Measurements from ENCODE around the gene CCDC197.

Gene CCDC197

DNA sequence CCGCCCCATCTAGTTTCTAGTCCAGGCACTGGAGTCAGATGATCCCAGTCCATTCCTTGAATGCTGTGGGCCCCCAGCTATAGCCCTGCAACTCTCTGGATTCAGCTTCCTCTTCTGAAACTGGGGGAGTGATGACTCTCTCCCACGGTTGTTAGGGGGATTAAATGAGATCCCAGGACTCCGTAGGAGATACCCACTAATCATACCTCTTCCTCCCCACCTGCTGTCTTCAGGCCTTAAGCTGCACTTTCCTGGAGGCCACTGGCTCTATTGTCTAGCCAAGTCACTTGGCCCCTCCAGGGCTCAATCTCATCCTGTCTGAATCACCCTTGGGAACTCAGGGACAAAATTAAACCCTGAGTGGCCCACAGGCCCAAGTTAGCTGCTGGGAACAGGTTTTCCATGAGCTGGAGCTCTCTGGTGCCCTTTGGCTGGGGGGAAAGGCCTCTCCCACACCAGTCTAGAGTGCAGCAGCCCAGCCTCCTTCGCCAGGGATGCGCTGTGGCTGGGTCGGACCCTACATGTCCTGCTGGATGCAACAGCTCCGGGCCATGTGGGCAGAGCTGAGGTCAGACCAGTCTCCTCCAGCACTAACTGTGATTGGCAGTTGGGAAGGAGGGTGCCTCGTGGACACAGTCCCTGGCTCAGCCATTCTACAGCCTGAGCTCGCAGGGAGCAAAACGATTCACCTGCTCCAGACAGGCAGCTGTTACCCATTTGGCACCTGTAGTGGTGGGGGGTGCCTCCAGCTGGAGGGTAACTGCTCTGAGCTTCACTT, 14.7 kb upstream of the CCDC197 start:
- FAIRE-seq (no peak), DNase-seq (ENCODE audit: insufficient read length) (no peak)
- TF ChIP-seq TAF1 (IDR thresholded peaks at IDR 0.05; ENCODE audit: borderline replicate concordance, low read depth, low read length) = no peak
- no peak for TF ChIP-seq POLR2AphosphoS5 (IDR thresholded peaks at IDR 0.05; ENCODE audit: low read depth, low read length)
- TF ChIP-seq POLR2A (IDR thresholded peaks at IDR 0.05; ENCODE audit: low read depth, low read length) = no peak

DNA sequence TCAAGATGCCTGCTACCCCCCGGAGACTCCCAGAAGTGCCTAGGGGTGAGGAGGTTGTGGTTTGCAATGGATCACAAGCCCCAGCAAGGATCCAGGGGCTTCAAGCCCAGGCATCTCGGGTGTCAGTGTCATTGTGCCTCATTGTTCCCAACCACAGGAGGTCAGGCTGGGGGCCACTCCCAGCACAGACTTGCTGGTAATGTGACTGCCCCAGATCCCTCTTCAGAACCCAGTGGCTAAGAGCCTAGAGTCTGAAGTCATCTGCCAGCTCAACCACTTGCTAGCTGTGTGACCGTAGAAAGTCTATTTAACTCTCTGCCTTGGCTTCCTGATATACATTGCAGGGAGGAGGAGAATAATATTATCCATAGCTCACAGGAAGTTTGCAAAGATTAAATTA, 13.0 kb upstream of the CCDC197 start:
- no peak for TF ChIP-seq POLR2AphosphoS5 (IDR thresholded peaks at IDR 0.05; ENCODE audit: low read depth, low read length)
- no peak for TF ChIP-seq TAF1 (IDR thresholded peaks at IDR 0.05; ENCODE audit: borderline replicate concordance, low read depth, low read length)
- TF ChIP-seq POLR2A (IDR thresholded peaks at IDR 0.05; ENCODE audit: low read depth, low read length) = no peak
- FAIRE-seq (no peak), DNase-seq (ENCODE audit: insufficient read length) (no peak)

DNA sequence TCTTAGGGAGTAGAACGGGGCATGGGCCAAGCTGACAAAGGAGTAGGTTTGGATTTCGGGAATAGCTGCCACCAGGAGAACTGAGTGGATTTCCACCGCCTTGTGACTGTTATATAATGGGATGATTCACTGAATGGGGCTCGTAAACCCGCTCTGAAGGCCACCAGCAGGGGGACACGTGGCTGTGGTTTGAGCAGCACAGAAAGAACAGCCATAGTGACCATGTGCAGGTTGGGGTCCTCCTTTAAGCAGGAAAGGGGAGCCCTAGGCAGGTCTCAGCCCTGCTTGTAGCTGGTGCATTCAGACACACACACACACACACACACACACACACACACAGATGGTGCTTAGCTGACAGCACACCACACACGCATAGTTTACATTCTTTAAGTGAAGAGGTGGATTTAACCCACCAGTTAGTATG, 12.1 kb upstream of the CCDC197 start:
- DNase-seq (ENCODE audit: insufficient read length) = no peak
- TF ChIP-seq POLR2A (IDR thresholded peaks at IDR 0.05; ENCODE audit: low read depth, low read length) (no peak), TAF1 (IDR thresholded peaks at IDR 0.05; ENCODE audit: borderline replicate concordance, low read depth, low read length) (no peak), POLR2AphosphoS5 (IDR thresholded peaks at IDR 0.05; ENCODE audit: low read depth, low read length) (no peak)

DNA sequence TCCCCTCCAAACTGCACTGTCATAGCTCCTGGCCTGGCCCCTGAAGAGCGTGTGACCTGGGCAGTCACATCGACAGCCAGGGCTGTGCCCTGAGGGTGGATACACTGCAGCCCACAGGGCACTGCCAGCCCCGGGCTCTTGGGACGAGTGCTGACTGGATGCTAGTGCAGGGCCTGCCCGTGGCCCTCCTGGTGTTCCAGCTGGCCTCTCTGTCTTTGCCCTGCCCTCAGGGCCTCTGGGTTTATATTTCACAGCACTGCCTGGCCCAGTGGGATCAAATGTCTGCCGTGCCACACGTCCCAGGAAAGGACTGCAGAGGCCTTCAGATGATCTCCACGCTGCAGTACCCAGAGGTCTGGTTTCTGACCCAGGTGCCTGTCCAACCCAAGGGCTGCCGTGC, 10.1 kb upstream of the CCDC197 start:
- TF ChIP-seq POLR2A (IDR thresholded peaks at IDR 0.05; ENCODE audit: low read depth, low read length) (no peak), POLR2AphosphoS5 (IDR thresholded peaks at IDR 0.05; ENCODE audit: low read depth, low read length) (no peak), TAF1 (IDR thresholded peaks at IDR 0.05; ENCODE audit: borderline replicate concordance, low read depth, low read length) (no peak)
- no peak for FAIRE-seq
- no peak for DNase-seq (ENCODE audit: insufficient read length)

More for the DNA sequence above, 12.1 kb upstream of the CCDC197 start:
- FAIRE-seq = peak; percentile 21

DNA sequence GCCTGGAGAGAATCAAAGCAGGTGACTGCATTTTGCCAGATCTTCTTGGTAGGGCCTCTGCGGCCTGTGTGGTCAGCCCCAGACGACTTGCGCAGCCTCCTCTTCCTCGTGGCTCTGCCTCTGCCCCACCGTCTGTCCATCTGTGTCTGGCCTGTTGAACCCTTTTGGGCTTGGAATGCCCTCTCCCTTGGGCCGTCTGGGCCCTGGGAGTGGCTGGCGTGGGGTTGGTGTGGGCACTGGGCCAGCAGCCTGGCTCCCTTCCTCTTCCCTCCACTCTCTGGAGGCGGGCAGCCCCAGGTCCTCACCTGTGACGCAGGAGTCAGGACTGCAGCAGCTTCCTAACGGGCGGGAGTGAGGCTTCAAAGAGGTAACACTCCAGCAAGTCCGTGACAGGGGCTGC, 9.7 kb upstream of the CCDC197 start:
- FAIRE-seq (no peak), DNase-seq (ENCODE audit: insufficient read length) (no peak)
- TF ChIP-seq POLR2A (IDR thresholded peaks at IDR 0.05; ENCODE audit: low read depth, low read length) = no peak
- TF ChIP-seq POLR2AphosphoS5 (IDR thresholded peaks at IDR 0.05; ENCODE audit: low read depth, low read length) = no peak
- TF ChIP-seq TAF1 (IDR thresholded peaks at IDR 0.05; ENCODE audit: borderline replicate concordance, low read depth, low read length) = no peak

DNA sequence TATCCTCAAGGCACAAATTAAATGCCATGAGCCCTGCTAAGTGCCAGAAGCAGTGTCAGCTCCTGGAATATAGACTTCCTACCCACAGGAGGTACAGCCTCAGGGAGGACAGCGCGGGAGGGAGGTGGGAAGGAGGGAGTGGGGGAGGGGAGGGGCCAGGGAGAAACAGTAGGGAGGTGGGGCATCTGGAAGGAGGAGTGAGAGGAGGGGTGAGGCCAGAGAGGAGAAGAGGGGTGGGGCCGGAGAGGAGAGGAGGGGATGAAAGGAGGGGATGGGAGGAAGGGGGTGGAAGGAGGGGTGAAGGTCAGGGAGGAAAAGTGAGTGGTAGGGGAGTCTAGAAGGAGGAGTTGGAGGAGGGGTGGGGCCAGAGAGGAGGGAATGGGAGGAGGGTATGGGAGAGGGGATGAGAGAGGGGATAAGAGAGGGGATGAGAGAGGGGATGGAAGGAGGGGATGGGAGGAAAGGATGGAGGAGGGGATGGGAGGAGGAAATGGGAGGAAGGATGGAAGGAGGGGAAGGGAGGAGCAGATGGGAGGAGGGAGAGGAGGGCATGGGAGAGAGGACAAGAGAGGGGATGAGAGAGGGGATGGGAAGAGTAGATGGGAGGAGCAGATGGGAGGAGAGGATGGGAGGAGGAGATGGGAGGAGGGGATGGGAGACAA, 9.2 kb upstream of the CCDC197 start:
- FAIRE-seq (no peak), DNase-seq (ENCODE audit: insufficient read length) (no peak)
- TF ChIP-seq POLR2AphosphoS5 (IDR thresholded peaks at IDR 0.05; ENCODE audit: low read depth, low read length) = no peak
- no peak for TF ChIP-seq TAF1 (IDR thresholded peaks at IDR 0.05; ENCODE audit: borderline replicate concordance, low read depth, low read length)
- no peak for TF ChIP-seq POLR2A (IDR thresholded peaks at IDR 0.05; ENCODE audit: low read depth, low read length)

DNA sequence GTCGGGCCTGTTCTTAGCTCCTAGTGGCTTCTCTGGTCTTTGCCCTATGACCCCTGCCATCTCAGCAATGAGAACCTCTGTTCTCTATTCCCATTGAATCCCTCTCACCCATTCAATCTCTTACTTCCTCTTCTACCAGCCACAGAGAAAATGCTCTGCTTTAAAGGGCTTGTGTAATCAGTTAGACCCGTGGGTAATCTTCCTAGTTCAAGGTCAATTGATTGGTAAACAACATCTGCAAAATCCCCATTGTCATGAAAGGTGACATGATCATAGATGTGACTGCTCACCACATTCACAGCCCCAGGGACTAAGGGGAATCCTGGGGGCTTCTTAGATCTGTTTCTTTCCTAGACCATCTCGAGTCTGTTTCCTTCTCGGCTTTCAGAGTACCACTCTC, 7.2 kb upstream of the CCDC197 start:
- DNase-seq (ENCODE audit: insufficient read length) = no peak
- peak; percentile 83 for FAIRE-seq
- TF ChIP-seq TAF1 (IDR thresholded peaks at IDR 0.05; ENCODE audit: borderline replicate concordance, low read depth, low read length) = no peak
- TF ChIP-seq POLR2A (IDR thresholded peaks at IDR 0.05; ENCODE audit: low read depth, low read length) = no peak
- no peak for TF ChIP-seq POLR2AphosphoS5 (IDR thresholded peaks at IDR 0.05; ENCODE audit: low read depth, low read length)

DNA sequence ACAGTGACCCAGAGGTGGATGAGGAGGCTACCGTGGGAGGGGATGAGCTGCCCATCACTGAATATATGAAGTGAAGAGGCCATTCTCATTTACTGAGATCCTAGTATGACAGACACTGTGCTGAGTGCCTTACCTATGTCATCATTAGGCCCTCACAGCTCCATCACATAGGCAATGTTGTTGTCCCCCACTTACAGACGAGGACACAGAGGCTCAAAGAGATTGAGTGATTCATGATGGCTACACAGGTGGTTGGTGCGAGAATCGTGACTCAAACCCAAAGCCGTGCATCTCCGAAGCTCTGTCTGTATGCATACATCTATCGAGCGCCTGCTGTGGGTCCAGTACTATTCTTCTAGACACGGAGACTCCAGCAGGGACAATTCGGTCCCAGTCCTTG, 5.9 kb upstream of the CCDC197 start:
- TF ChIP-seq POLR2A (IDR thresholded peaks at IDR 0.05; ENCODE audit: low read depth, low read length) = no peak
- TF ChIP-seq POLR2AphosphoS5 (IDR thresholded peaks at IDR 0.05; ENCODE audit: low read depth, low read length) = no peak
- TF ChIP-seq TAF1 (IDR thresholded peaks at IDR 0.05; ENCODE audit: borderline replicate concordance, low read depth, low read length) = no peak
- DNase-seq (ENCODE audit: insufficient read length) (no peak), FAIRE-seq (no peak)

DNA sequence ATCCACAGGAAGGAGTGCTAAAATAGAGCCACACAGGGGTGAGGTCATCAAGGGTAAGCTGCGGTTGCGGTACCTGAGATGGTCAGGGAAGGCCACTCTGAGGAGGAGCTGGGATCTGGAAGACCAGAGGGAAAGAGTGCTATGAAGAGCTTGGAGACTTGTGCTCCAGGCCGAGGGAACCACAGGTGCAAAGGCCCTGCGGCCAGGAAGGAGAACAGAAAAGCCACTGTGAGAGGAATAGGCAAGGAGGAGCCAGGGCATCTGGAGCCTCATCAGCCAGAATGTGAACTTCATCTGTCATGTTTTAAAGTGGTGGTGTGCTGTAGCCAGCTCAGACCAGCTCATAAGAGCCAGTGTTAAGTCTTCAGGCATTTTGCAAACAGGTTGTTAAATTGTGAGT, 5.5 kb upstream of the CCDC197 start:
- DNase-seq (ENCODE audit: insufficient read length) = no peak

DNA sequence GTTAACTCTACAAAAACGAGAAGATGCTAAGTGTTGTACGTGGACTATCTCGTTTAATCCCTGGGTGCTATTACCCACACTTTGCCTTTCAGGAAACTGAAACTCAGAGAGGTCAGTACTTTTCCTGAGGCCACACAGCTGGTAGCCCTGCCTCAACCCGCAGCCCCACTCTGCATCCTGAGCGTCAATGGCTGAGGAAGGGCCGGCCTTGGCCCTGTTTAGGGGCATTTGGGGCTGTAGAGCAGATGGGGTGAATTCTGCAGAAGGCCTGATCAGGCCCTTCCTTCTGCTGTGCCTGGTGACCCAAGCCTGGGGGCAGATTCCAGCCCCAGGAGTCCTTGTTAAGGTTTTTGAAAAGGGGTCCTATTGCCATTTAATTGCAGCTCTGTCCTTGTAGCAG, 3.7 kb upstream of the CCDC197 start:
- no peak for DNase-seq (ENCODE audit: insufficient read length)
- no peak for FAIRE-seq
- TF ChIP-seq TAF1 (IDR thresholded peaks at IDR 0.05; ENCODE audit: borderline replicate concordance, low read depth, low read length) (no peak), POLR2AphosphoS5 (IDR thresholded peaks at IDR 0.05; ENCODE audit: low read depth, low read length) (no peak), POLR2A (IDR thresholded peaks at IDR 0.05; ENCODE audit: low read depth, low read length) (no peak)

More for the DNA sequence above, 5.5 kb upstream of the CCDC197 start:
- no peak for FAIRE-seq
- TF ChIP-seq TAF1 (IDR thresholded peaks at IDR 0.05; ENCODE audit: borderline replicate concordance, low read depth, low read length) = no peak
- no peak for TF ChIP-seq POLR2AphosphoS5 (IDR thresholded peaks at IDR 0.05; ENCODE audit: low read depth, low read length)
- TF ChIP-seq POLR2A (IDR thresholded peaks at IDR 0.05; ENCODE audit: low read depth, low read length) = no peak

DNA sequence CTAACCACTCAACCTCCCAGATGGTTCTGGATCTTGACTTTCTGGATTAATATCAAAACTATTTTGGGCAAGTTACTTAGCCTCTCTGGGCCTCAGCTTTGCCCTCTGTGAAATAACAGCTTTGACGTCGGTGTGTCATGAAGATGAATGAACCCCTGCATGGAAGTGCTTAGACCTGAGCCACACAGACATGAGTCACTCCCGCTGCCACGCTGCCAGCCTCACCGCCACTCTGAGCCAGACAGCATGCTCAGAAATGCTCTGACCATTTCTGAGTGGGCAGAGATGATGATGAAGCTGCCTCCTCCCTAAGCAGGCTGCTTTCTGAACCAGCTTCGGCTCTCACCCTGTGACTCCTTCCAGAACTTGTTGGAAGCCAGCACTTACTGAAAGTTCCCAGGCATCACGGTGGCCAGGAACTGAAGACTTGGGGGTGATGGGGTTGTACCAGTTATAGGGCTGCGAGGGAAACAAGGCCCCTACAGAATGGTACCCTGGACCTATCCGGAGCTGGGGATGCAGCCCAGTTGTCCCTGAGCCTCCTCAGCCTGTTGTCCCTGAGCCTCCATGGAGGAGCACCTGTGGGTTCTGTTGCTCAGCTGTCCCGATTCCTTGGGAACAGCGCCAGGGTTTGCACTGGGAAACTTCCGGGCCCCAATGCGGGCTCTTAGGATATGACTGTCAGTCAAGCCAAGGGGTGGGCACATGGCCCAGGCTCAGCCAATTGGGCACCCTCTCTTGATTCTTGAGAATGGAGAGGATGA, 2.0 kb upstream of the CCDC197 start:
- TF ChIP-seq POLR2A (IDR thresholded peaks at IDR 0.05; ENCODE audit: low read depth, low read length) = no peak
- TF ChIP-seq POLR2AphosphoS5 (IDR thresholded peaks at IDR 0.05; ENCODE audit: low read depth, low read length) = no peak
- no peak for TF ChIP-seq TAF1 (IDR thresholded peaks at IDR 0.05; ENCODE audit: borderline replicate concordance, low read depth, low read length)
- FAIRE-seq = no peak
- no peak for DNase-seq (ENCODE audit: insufficient read length)
